ENCODE measurements around the gene MALT1. TPM values are rescaled to one million over a fixed set of nuclear protein-coding genes. Genes with fewer than 3 reads are reported as not detected.
A peak's percentile ranks its signal among the peaks of the same experiment; 100 is the strongest.

Gene MALT1
- total and polyA plus RNA-seq, 5 donors: 4.7 to 11.1 (median 9.7) TPM

DNA sequence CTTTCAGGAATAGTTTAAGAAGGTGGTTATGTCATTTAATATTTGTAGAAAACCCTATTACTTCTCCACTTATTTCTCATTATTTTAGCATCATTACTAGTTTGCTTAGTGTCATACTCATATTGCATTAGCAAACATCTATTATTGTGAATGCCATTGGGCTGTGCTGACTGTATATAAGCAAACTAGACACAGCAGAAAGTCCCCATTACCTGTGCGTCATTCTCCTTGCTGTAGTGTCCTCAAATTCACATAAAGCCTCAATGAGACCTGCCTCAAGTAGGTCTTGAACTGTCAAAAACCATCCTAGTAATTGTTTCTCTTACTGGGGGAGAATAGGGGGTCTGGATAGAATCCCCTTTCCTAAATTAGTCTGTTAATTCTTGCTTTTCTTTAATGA lies 43.6 kb downstream of the MALT1 start:
- ATAC-seq (no peak), DNase-seq (no peak)

DNA sequence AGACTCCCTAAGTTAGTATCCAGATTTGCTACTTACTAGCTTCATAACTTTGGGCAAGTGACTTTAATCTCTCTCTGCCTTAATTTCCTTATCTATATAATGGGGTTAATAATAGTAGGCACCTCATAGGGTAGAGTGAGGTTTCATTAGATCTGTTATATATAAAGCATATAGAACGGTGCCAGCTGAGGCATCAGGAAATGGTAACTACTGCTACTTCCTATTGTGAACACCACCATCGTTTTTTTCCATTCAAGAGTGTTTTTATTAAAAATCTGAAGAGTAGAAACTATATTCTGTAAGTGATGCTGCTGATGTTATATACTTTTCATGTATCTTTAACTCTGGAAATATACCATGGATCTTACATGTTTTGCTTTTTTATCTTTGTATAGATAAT lies 44.3 kb downstream of the MALT1 start:
- Histone ChIP-seq H3K27me3 (ENCODE audit: control insufficient read depth, insufficient read depth) (no peaks in the 10 kb centered on the region), H3K27ac (ENCODE audit: low read length) (no peak overlapping the region), H3K4me3 (ENCODE audit: low read length) (no peak overlapping the region), H3K4me1 (ENCODE audit: control insufficient read depth, insufficient read depth, low read length) (no peaks in the 10 kb centered on the region), H3K9me3 (ENCODE audit: control insufficient read depth, low read length) (no peaks in the 10 kb centered on the region)
- ATAC-seq: no peak
- no peak for DNase-seq
- WGBS: 68% methylated on average over 2 of the region's 2 CpGs
- intact Hi-C loops (cut with DNase I): no loop called here

More for the DNA sequence above, 43.6 kb downstream of the MALT1 start:
- H3K4me1 ChIP-seq (ENCODE audit: control insufficient read depth, insufficient read depth, low read length): no peaks in the 10 kb centered on the region
- H3K27me3 ChIP-seq (ENCODE audit: control insufficient read depth, insufficient read depth): no peaks in the 10 kb centered on the region
- H3K4me3 ChIP-seq (ENCODE audit: low read length): no peak overlapping the region
- no peak overlapping the region for H3K27ac ChIP-seq (ENCODE audit: low read length)
- 99% methylated on average over 1 of the region's 1 CpG for WGBS
- intact Hi-C loops (cut with DNase I): no loop called here
- no peaks in the 10 kb centered on the region for H3K9me3 ChIP-seq (ENCODE audit: control insufficient read depth, low read length)

DNA sequence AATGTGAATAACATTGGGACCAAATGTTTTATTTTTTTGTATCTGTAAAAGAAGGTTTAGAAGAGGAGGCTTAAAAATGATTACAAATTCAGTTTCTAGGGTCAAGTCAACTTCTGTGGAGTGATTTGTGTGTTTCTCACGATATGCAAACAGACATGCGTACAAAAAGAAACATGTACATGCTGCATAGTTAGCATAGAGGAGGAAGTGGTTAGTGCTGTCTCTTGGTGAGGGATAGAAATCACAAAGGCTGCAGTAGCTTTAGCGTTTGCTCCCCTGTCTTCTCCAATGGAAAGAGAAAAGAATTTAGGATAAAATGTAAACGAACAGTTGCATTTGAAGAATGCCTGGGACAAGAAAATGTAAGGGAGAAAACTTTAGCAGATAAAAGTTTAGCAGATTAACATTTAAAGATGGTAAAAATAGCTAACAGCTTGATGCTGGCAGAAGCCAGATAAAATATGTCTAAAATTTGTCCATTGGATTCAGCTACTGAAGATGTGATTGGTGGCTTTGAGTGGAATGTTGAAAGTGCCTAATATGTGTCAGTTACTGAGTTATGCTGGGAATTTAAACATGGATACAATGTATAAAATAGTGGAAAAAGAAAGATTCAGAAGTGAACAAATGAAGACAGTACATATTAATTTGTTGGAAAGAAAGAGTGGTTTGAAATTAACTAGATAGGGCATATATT lies 44.9 kb downstream of the MALT1 start:
- intact Hi-C loops (cut with DNase I): no loop called here
- no peak for ATAC-seq

DNA sequence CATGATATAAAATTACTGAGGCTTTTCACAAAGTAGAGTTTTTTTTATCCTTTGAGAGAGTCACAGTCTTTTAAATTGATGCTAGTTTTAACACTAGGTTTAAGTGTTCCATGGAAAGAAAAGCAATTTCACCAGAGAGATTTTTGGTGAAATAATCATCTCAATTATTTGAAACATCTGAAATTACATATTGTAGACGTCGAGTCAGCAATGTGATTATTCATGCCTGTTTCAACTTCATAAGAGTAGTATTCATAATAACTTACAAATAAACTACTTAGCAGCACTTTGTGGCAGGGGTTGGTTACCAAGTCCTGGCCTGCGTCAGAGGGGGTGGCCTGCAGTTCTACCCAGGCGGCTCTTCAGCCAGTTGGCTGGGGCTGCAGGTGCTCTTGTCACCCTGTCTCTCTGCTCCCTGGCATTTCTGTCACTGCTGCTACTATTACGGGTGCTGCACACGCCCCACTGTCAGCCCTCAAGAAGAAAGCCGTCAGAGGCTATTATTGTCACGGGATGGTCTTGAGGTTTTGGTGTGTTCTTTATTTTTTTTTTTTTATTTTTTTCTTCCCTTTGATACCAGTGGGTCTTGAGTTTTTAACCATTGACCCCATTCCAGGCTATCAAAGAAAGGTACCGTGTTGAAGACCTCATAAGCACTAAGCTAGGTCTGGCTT lies 50.4 kb downstream of the MALT1 start:
- Histone ChIP-seq H3K9me3 (ENCODE audit: control insufficient read depth, low read length) (no peaks in the 10 kb centered on the region), H3K4me3 (ENCODE audit: low read length) (no peak overlapping the region), H3K27ac (ENCODE audit: low read length) (peak overlapping the region; percentile 55), H3K27me3 (ENCODE audit: control insufficient read depth, insufficient read depth) (no peaks in the 10 kb centered on the region), H3K4me1 (ENCODE audit: control insufficient read depth, insufficient read depth, low read length) (no peaks in the 10 kb centered on the region)
- ATAC-seq (peak; percentile 95), DNase-seq (peak; percentile 41 to 77 (median 74))
- intact Hi-C loops (cut with DNase I): no loop called here
- 75% methylated on average over 9 of the region's 9 CpGs for WGBS

More for the DNA sequence above, 44.9 kb downstream of the MALT1 start:
- H3K4me3 ChIP-seq (ENCODE audit: low read length): no peak overlapping the region
- DNase-seq: no peak
- H3K9me3 ChIP-seq (ENCODE audit: control insufficient read depth, low read length): no peaks in the 10 kb centered on the region
- H3K27ac ChIP-seq (ENCODE audit: low read length): no peak overlapping the region
- H3K4me1 ChIP-seq (ENCODE audit: control insufficient read depth, insufficient read depth, low read length): no peaks in the 10 kb centered on the region
- H3K27me3 ChIP-seq (ENCODE audit: control insufficient read depth, insufficient read depth): no peaks in the 10 kb centered on the region
- WGBS: 62% methylated on average over 4 of the region's 4 CpGs

DNA sequence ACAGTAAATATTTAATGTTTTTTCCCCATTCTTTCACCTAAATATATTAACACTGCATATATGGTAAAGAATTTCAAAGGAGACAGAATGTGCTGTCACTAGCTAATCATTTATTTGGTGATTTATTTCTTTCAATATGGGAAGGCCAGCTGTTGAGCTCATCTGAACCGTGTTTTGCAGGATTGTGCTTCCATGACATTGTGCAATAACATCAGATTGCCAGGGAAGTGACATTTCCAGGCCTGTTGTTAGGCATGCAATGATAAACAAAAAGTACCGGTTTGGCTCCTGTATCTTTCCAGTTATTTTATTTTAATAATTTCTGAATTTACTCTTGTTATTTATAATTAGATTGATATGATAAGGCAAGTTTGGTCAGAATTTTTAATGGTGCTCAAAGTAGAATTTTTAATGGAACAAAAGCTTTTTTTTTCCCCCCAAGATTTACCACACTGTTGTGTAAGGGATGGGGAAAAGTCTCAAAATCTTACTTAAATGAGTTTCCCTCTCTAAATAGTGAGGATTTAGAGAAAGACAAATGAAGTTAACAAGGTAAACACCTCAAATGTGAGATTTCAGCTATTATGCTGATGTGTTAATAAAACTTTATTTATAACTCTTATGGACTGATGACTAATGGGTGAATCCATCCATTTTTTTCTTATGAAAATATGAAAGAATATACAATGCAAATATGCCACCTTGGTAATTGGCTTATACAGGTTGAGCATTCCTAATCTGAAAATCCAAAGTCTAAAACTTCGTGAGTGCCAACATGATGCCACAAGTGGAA lies 52.7 kb downstream of the MALT1 start:
- no peaks in the 10 kb centered on the region for H3K4me1 ChIP-seq (ENCODE audit: control insufficient read depth, insufficient read depth, low read length)
- H3K4me3 ChIP-seq (ENCODE audit: low read length): no peak overlapping the region
- no peaks in the 10 kb centered on the region for H3K27me3 ChIP-seq (ENCODE audit: control insufficient read depth, insufficient read depth)
- WGBS: 58% methylated on average over 3 of the region's 3 CpGs
- H3K27ac ChIP-seq (ENCODE audit: low read length): no peak overlapping the region
- no peaks in the 10 kb centered on the region for H3K9me3 ChIP-seq (ENCODE audit: control insufficient read depth, low read length)
- intact Hi-C loops (cut with DNase I): no loop called here
- DNase-seq: no peak
- peak; percentile 35 to 51 for ATAC-seq

DNA sequence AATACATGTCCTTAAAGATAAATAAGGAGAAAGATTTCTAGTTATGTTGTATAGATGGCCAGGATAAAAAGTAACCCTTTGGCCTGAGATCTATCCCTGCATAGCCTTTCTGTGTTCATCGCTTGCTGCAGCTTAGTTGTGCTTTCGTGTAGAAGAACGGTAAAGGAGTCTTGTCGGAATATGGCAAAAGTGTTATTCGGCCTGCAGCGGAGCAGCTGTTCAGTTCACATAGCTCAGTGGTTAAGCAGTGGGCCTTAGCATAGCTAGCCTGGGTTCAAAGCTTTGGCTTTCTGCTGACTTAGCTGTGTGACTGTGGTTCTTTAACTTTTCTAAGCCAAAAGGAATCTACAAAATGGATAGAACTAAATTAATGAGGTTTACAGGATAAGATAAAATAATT lies 55.4 kb downstream of the MALT1 start:
- Histone ChIP-seq H3K4me1 (ENCODE audit: control insufficient read depth, insufficient read depth, low read length) (no peaks in the 10 kb centered on the region), H3K9me3 (ENCODE audit: control insufficient read depth, low read length) (no peaks in the 10 kb centered on the region), H3K27ac (ENCODE audit: low read length) (no peak overlapping the region), H3K4me3 (ENCODE audit: low read length) (no peak overlapping the region), H3K27me3 (ENCODE audit: control insufficient read depth, insufficient read depth) (no peaks in the 10 kb centered on the region)
- ATAC-seq (no peak), DNase-seq (no peak)
- intact Hi-C loops (cut with DNase I): no loop called here
- 98% methylated on average over 6 of the region's 6 CpGs for WGBS

DNA sequence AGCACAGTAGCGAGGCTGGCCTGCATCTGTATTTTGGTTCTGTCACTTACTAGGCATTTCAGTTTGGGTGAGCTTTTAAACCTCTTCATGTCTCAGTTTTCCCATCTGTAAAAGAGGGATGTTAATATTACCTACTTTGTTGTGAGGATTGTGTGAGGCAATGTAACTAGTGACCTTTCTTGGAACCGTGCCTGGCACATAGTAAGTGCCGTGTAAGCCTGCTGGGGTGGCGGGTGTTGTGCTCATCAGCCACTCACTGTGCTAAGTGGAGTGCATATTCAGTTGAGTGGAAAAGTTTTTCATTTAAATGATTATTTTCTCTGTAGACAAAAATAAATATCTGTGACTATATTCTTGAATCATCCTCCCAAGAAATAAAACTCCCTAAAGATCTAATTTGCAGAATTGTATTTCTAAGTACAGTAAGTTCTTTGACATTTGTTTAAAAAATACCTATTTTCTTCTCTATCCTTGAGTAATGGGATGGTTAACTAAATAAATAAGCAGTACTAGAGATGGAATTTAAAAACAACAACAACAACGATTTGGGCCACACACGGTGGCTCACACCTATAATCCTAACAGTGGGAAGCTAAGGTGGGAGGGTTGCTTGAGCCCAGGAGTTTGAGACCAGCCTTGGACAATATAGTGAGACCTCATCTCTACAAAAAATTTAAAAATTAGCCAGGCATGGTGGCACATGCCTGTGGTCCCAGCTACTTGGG lies 56.7 kb downstream of the MALT1 start:
- Histone ChIP-seq H3K4me3 (ENCODE audit: low read length) (no peak overlapping the region), H3K9me3 (ENCODE audit: control insufficient read depth, low read length) (no peaks in the 10 kb centered on the region), H3K27me3 (ENCODE audit: control insufficient read depth, insufficient read depth) (no peaks in the 10 kb centered on the region), H3K27ac (ENCODE audit: low read length) (no peak overlapping the region), H3K4me1 (ENCODE audit: control insufficient read depth, insufficient read depth, low read length) (no peaks in the 10 kb centered on the region)
- DNase-seq (peak in 1 of 3 donors; percentile 60), ATAC-seq (peak; percentile 50 to 51)
- intact Hi-C loops (cut with DNase I): no loop called here
- WGBS: 81% methylated on average over 6 of the region's 6 CpGs

DNA sequence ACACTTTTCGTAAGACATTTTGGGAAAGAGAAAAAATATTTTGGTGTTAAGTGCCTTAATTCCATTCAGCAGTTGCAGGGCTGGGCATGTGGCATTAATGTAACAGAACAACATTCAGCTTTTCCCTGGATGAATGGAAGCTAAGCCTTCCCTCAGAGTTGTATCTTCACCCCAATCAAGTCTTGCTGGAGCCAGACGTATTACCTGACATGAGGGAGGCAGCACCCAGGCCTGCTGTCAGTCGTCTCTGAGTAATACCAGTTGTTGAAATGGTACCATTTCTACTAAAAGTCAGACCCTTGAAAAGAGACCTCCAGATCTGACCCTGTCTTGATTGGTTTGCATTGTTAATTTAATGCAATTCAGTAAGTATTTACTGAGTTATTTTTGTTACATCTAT lies 57.5 kb downstream of the MALT1 start:
- Histone ChIP-seq H3K9me3 (ENCODE audit: control insufficient read depth, low read length) (no peaks in the 10 kb centered on the region), H3K27ac (ENCODE audit: low read length) (no peak overlapping the region), H3K4me3 (ENCODE audit: low read length) (no peak overlapping the region), H3K4me1 (ENCODE audit: control insufficient read depth, insufficient read depth, low read length) (no peaks in the 10 kb centered on the region), H3K27me3 (ENCODE audit: control insufficient read depth, insufficient read depth) (no peaks in the 10 kb centered on the region)
- 76% methylated on average over 3 of the region's 3 CpGs for WGBS
- DNase-seq: no peak
- intact Hi-C loops (cut with DNase I): no loop called here
- ATAC-seq: no peak

DNA sequence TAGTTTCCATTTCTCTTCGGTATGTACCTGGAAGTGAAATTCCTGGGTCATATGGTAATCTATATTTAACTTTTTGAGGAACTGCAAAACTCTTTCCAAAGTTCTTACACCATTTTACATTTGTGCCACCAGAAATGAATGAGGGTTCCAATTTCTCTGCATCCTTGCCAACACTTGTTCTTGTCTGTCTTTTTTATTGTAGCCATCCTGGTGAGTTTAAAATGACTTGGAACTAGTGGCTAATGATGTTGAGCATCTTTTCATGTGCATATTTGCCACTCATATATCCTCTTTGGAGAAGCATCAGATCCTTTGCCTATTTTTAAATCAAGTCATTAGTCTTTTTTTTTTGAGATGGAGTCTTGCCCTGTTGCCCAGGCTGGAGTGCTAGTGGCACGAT lies 59.4 kb downstream of the MALT1 start:
- H3K4me3 ChIP-seq (ENCODE audit: low read length): no peak overlapping the region
- intact Hi-C loops (cut with DNase I): no loop called here
- no peak for ATAC-seq
- no peaks in the 10 kb centered on the region for H3K27me3 ChIP-seq (ENCODE audit: control insufficient read depth, insufficient read depth)
- H3K4me1 ChIP-seq (ENCODE audit: control insufficient read depth, insufficient read depth, low read length): no peaks in the 10 kb centered on the region
- 94% methylated on average over 2 of the region's 2 CpGs for WGBS
- no peaks in the 10 kb centered on the region for H3K9me3 ChIP-seq (ENCODE audit: control insufficient read depth, low read length)
- H3K27ac ChIP-seq (ENCODE audit: low read length): no peak overlapping the region
- no peak for DNase-seq

DNA sequence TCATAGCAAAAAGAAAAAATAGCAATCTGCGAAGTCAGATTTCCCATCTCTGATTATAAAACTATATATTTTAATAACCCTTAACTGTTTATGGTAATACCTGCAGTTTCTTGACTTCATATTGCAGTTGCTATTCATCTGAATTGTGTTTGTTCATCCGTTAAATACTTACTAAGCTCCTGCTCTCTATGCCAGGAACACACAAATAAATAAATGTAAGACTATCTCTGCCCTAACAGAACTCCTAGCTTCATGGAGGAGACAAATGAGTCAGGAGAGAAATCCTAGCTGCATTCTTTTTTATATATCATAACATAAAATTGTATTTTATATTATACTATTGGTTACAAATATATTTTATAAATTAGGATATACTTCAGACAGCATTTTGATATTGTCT lies 61.2 kb downstream of the MALT1 start:
- Histone ChIP-seq H3K4me1 (ENCODE audit: control insufficient read depth, insufficient read depth, low read length) (no peaks in the 10 kb centered on the region), H3K27me3 (ENCODE audit: control insufficient read depth, insufficient read depth) (no peaks in the 10 kb centered on the region), H3K27ac (ENCODE audit: low read length) (no peak overlapping the region), H3K9me3 (ENCODE audit: control insufficient read depth, low read length) (no peaks in the 10 kb centered on the region), H3K4me3 (ENCODE audit: low read length) (no peak overlapping the region)
- intact Hi-C loops (cut with DNase I): no loop called here
- no peak for ATAC-seq
- no peak for DNase-seq
- 95% methylated on average over 2 of the region's 2 CpGs for WGBS

DNA sequence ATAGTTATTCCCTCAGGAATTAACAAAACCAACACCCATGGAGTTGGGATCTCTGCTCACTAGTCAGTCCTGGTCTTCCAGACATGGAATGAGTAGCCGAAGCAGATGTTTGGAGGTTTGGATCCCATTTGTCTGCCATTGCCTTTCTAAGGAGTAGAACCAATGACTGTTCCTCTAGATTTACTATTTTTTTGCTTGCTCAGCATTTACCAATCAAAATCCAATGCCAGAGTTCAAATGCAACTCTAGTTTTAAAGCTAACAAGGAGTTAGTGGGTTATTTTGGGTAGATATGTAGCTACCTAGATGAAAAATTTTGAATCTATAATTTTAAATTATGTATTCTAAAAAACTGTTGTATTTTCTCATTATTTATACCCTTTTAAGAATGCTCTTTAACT lies 62.6 kb downstream of the MALT1 start:
- DNase-seq (no peak), ATAC-seq (no peak)
- H3K27me3 ChIP-seq (ENCODE audit: control insufficient read depth, insufficient read depth): no peaks in the 10 kb centered on the region
- no peaks in the 10 kb centered on the region for H3K4me1 ChIP-seq (ENCODE audit: control insufficient read depth, insufficient read depth, low read length)
- 100% methylated on average over 1 of the region's 1 CpG for WGBS
- intact Hi-C loops (cut with DNase I): no loop called here
- no peaks in the 10 kb centered on the region for H3K9me3 ChIP-seq (ENCODE audit: control insufficient read depth, low read length)
- no peak overlapping the region for H3K4me3 ChIP-seq (ENCODE audit: low read length)
- H3K27ac ChIP-seq (ENCODE audit: low read length): no peak overlapping the region

All from right cardiac atrium (tissue), 5 donors.